IMR-90 (cell line): ENCODE data around the gene INIP. TPM values are rescaled to one million over a fixed set of nuclear protein-coding genes. Genes with fewer than 3 reads are reported as not detected.

Source experiments
- ATAC-seq: fragments of 200-7000 bp; cut with Tn5 transposase; 2 replicates; pipeline ENCODE4 v1.9.1; 2020; ENCODE audit warnings: low read depth, mild to moderate bottlenecking, moderate library complexity
- BruUV-seq: library from RNA; stranded (reverse); fragments of 400-500 nt; replicated peaks from 2 replicates; lab custom pipeline; 2021; lab: Mats Ljungman, UMichigan
- CTCF ChIA-PET: fragments of 300-600 bp; formaldehyde crosslinking; extraction: SDS; loops from one replicate; lab custom pipeline; 2021; ENCODE audit warnings: antibody characterized with exemption; lab: Yijun Ruan, JAX
- POLR2A ChIA-PET: fragments of 300-600 bp; sonication (Branson Sonifier 250); formaldehyde crosslinking; loops from one replicate; lab custom pipeline; 2022; ENCODE audit warnings: antibody characterized with exemption; ENCODE audit not compliant: unreplicated experiment; lab: Charles Lee
- DNase-seq: peaks from one replicate; pipeline ENCODE4 v3.0.0; 2013
- H2AFZ ChIP-seq: replicated peaks from 2 replicates; pipeline ENCODE3; 2013; ENCODE audit warnings: low read length, mild to moderate bottlenecking; ENCODE audit not compliant: poor library complexity
- H2AK5ac ChIP-seq: 2 replicates; pipeline ENCODE4 v1.6.1; 2013; ENCODE audit warnings: low read depth, low read length, inconsistent platforms
- H2AK9ac ChIP-seq: replicated peaks from 2 replicates; pipeline ENCODE3; 2013; ENCODE audit warnings: mild to moderate bottlenecking, low read depth, low read length, moderate library complexity; ENCODE audit not compliant: poor library complexity
- H2BK120ac ChIP-seq: 2 replicates; pipeline ENCODE4 v1.6.1; 2013; ENCODE audit warnings: low read depth, low read length, inconsistent platforms
- H2BK15ac ChIP-seq: 3 replicates; pipeline ENCODE4 v1.6.1; 2013; ENCODE audit warnings: low read depth, low read length, inconsistent platforms
- H2BK20ac ChIP-seq: 2 replicates; pipeline ENCODE4 v1.6.1; 2013; ENCODE audit warnings: low read depth, mild to moderate bottlenecking, inconsistent platforms, low read length, moderate library complexity
- H2BK5ac ChIP-seq: 2 replicates; pipeline ENCODE4 v1.6.1; 2013; ENCODE audit warnings: mild to moderate bottlenecking, low read depth, low read length, inconsistent platforms; ENCODE audit not compliant: poor library complexity, severe bottlenecking
- H3K14ac ChIP-seq: replicated peaks from 2 replicates; pipeline ENCODE4 v1.6.1; 2013; ENCODE audit warnings: low read depth, low read length, inconsistent platforms
- H3K18ac ChIP-seq: 2 replicates; pipeline ENCODE4 v1.6.1; 2013; ENCODE audit warnings: low read depth, low read length, control low read depth
- H3K23ac ChIP-seq: 2 replicates; pipeline ENCODE4 v1.6.1; 2013; ENCODE audit warnings: low read depth, low read length, inconsistent platforms
- H3K27ac ChIP-seq: 2 replicates; pipeline ENCODE4 v1.5.1; 2013; ENCODE audit warnings: mild to moderate bottlenecking, control low read depth, low read length; ENCODE audit not compliant: insufficient read depth
- H3K27me3 ChIP-seq: 2 replicates; pipeline ENCODE4 v1.6.1; 2013; ENCODE audit warnings: low read length; ENCODE audit not compliant: control insufficient read depth, insufficient read depth
- H3K36me3 ChIP-seq: 2 replicates; pipeline ENCODE4 v1.6.1; 2013; ENCODE audit warnings: low read length, mixed read lengths; ENCODE audit not compliant: control insufficient read depth, insufficient read depth
- H3K4ac ChIP-seq: 2 replicates; pipeline ENCODE4 v1.6.1; 2013; ENCODE audit warnings: low read depth, low read length, inconsistent platforms
- H3K4me1 ChIP-seq: 2 replicates; pipeline ENCODE4 v1.6.1; 2013; ENCODE audit warnings: low read length, mixed read lengths; ENCODE audit not compliant: control insufficient read depth, insufficient read depth
- H3K4me2 ChIP-seq: 2 replicates; pipeline ENCODE4 v1.6.1; 2013; ENCODE audit warnings: low read depth, mild to moderate bottlenecking, control low read depth, low read length, moderate library complexity
- H3K4me3 ChIP-seq: 2 replicates; pipeline ENCODE4 v1.5.1; 2013; ENCODE audit warnings: low read depth, mild to moderate bottlenecking, control low read depth, low read length, moderate library complexity; ENCODE audit not compliant: insufficient read depth
- H3K56ac ChIP-seq: 2 replicates; pipeline ENCODE4 v1.6.1; 2013; ENCODE audit warnings: low read length, inconsistent platforms; ENCODE audit not compliant: insufficient read depth; ENCODE audit errors: extremely low read depth
- H3K79me1 ChIP-seq, 2 experiments: 2 replicates each; pipeline ENCODE4 v1.6.1; 2013; ENCODE audit warnings: low read length in 2 of 2, inconsistent platforms in 1 of 2, low read depth in 1 of 2
- H3K9ac ChIP-seq: 2 replicates; pipeline ENCODE4 v1.6.1; 2013; ENCODE audit warnings: low read depth, low read length, control low read depth
- H3K9me1 ChIP-seq: 2 replicates; pipeline ENCODE4 v1.6.1; 2013; ENCODE audit warnings: low read length, inconsistent platforms; ENCODE audit not compliant: insufficient read depth
- H3K9me3 ChIP-seq: 2 replicates; pipeline ENCODE4 v1.6.1; 2013; ENCODE audit warnings: low read length; ENCODE audit not compliant: control insufficient read depth, insufficient read depth
- H4K20me1 ChIP-seq: 2 replicates; pipeline ENCODE4 v1.6.1; 2013; ENCODE audit warnings: low read length, inconsistent platforms; ENCODE audit not compliant: insufficient read depth
- H4K5ac ChIP-seq: 2 replicates; pipeline ENCODE4 v1.6.1; 2013; ENCODE audit warnings: mild to moderate bottlenecking, low read depth, low read length, control low read depth
- H4K8ac ChIP-seq, 2 experiments: 2 replicates each; pipeline ENCODE4 v1.6.1; 2013; ENCODE audit warnings: low read depth in 2 of 2, low read length in 2 of 2, control low read depth in 1 of 2, inconsistent platforms in 1 of 2
- H4K91ac ChIP-seq: 2 replicates; pipeline ENCODE4 v1.6.1; 2013; ENCODE audit warnings: low read depth, low read length, inconsistent platforms; ENCODE audit not compliant: insufficient read depth
- MAFK ChIP-seq: IDR thresholded peaks from 2 replicates; pipeline ENCODE4 v1.6.1; 2012; ENCODE audit warnings: low read depth, low read length, improper control_type of control experiment
- MAZ ChIP-seq: IDR thresholded peaks from 2 replicates; pipeline ENCODE4 v1.6.1; 2012; ENCODE audit warnings: low read depth, mild to moderate bottlenecking, low read length, improper control_type of control experiment, moderate library complexity, borderline replicate concordance
- NFE2L2 ChIP-seq: fragments of 150-350 bp; IDR thresholded peaks from 2 replicates; pipeline ENCODE4 v1.6.1; 2016; ENCODE audit warnings: low read depth, mild to moderate bottlenecking, low read length
- RCOR1 ChIP-seq: IDR thresholded peaks from 2 replicates; pipeline ENCODE4 v1.6.1; 2012; ENCODE audit warnings: mild to moderate bottlenecking, low read length, improper control_type of control experiment; ENCODE audit not compliant: insufficient replicate concordance
- RFX5 ChIP-seq: IDR thresholded peaks from 2 replicates; pipeline ENCODE4 v1.8.0; 2012; ENCODE audit warnings: low read depth, mild to moderate bottlenecking, low read length, moderate library complexity
- WGBS, 2 experiments: methylation state at CpG; one replicate each; pipeline versions ENCODE4 v1.1.5 to v1.1.7; 2013; ENCODE audit warnings: missing lambda C conversion rate in 2 of 2; ENCODE audit not compliant: insufficient read length in 1 of 2; ENCODE audit errors: extremely low coverage in 2 of 2; 5-methylcytosine and 5-hydroxymethylcytosine counted together
- dilution Hi-C: fragments of 300-500 bp; cut with HindIII; formaldehyde crosslinking; loops from one replicate; pipeline ENCODE4 v1.14.3; 2018; ENCODE audit warnings: low sequenced_read_pairs; ENCODE audit not compliant: unreplicated experiment
- in situ Hi-C: fragments of 300-500 bp; cut with MboI; formaldehyde crosslinking; loops from 3 replicates; pipeline ENCODE4 v1.14.3; 2019; ENCODE audit warnings: low sequenced_read_pairs, inconsistent platforms, mixed read lengths
- intact Hi-C: fragments of 100-400 bp; cut with micrococcal nuclease; formaldehyde crosslinking; loops from 2 replicates; pipeline ENCODE4 v1.10.0; 2022
- polyA plus RNA-seq, 3 experiments: library from polyadenylated mRNA; depleted of rRNA; stranded (reverse); fragments of >200 nt; gene quantifications; 2 replicates each; pipeline ENCODE4 v1.2.3, GENCODE V29; 2012; ENCODE audit warnings: low replicate concordance in 1 of 3
- total RNA-seq: library from RNA; depleted of rRNA; stranded (reverse); fragments of >200 nt; gene quantifications from 2 replicates; pipeline ENCODE4 v1.2.3, GENCODE V29; 2012
- TF ChIP-seq, protein P1 (sequence below): fragments of 150-350 bp; IDR thresholded peaks from 2 replicates; pipeline ENCODE4 v1.6.1; 2017; ENCODE audit warnings: mild to moderate bottlenecking, antibody characterized with exemption, low read length, low read depth

The INIP gene
- total and polyA plus RNA-seq, 2 of the 4 experiments (the other 2 are of a cell fraction) = 11.1 to 15.4 TPM

DNA sequence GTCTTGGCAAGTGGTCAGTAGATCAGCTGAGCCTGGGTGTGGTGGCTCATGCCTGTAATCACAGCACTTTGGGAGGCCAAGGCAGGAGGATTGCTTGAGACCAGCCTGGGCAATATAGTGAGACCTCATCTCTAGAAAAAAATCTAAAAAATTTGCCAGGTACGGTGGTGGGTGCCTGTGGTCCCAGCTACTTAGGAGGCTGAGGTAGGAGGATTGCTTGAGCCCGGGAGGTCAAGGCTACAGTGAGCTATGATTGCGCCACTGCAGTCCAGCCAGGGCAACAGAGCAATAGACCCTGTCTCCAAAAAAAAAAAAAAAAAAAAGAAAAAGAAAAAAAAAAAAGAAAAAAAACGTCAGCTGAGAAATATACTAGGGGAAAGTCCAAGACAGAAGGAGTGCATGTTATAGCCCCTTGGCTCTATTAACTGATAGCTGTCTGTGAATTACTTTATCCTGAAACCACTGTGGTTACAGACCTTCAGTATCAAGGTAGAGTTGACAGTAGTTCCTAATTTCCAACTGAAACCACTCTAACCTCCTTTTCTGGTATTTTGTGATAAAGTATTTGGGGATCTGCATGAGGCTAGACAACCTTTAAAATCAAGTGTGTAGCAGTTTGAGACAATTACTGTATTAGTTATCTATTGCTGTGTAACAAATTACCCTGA is 2.3 kb upstream of the INIP start:
- Histone ChIP-seq H3K4ac (no peak overlapping the region), H2AK5ac (no peak overlapping the region), H2BK5ac (no peak overlapping the region), H4K91ac (no peak overlapping the region), H3K18ac (no peak overlapping the region), H3K9ac (no peak overlapping the region), H3K9me1 (no peaks in the 10 kb centered on the region), H3K14ac (no peak overlapping the region), H3K27ac (no peak overlapping the region), H4K20me1 (no peaks in the 10 kb centered on the region), H2AK9ac (no peak overlapping the region), H2BK15ac (no peak overlapping the region), H3K4me3 (no peak overlapping the region), H3K27me3 (no peaks in the 10 kb centered on the region), H2AFZ (no peak overlapping the region), H2BK20ac (no peak overlapping the region), H3K4me2 (no peak overlapping the region), H3K79me1 (peaks cover 0 to 8% of the 10 kb centered on the region in 2 experiments; a peak in 3 of 4 replicates), H3K56ac (no peak overlapping the region), H3K36me3 (no peaks in the 10 kb centered on the region), H4K5ac (no peak overlapping the region), H3K9me3 (no peaks in the 10 kb centered on the region), H3K4me1 (no peaks in the 10 kb centered on the region), H3K23ac (no peak overlapping the region), H4K8ac (no peak overlapping the region), H2BK120ac (no peak overlapping the region)
- TF ChIP-seq, protein P1, sequence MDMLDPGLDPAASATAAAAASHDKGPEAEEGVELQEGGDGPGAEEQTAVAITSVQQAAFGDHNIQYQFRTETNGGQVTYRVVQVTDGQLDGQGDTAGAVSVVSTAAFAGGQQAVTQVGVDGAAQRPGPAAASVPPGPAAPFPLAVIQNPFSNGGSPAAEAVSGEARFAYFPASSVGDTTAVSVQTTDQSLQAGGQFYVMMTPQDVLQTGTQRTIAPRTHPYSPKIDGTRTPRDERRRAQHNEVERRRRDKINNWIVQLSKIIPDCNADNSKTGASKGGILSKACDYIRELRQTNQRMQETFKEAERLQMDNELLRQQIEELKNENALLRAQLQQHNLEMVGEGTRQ = no peak
- TF ChIP-seq MAZ (no peak), RFX5 (no peak), MAFK (no peak), RCOR1 (no peak), NFE2L2 (no peak)
- intact Hi-C loops (no loop called here), in situ Hi-C loops (loop anchor here (25.0 kb wide), 2 partner anchors 633 to 958 kb away; no protein-coding TSS in a partner anchor), dilution Hi-C loops (no loop called here)
- BruUV-seq = no TSS peak
- CTCF ChIA-PET = interaction anchor here (0.5 to 0.6 kb wide), 2 partner anchors 20 to 184 kb away, joined by 3 to 5 read pairs; no protein-coding TSS in a partner anchor
- no CpG with 5 or more reads among the region's 4 CpGs for WGBS, 2 experiments
- ATAC-seq (no peak), DNase-seq (no peak)
- POLR2A ChIA-PET = no interaction called here
